Measurements from ENCODE around the gene XYLT1. TPM values are rescaled to one million over a fixed set of nuclear protein-coding genes. Genes with fewer than 3 reads are reported as not detected.

The XYLT1 gene
- total RNA-seq, 4 donors from 2014 or later, result 6.6 to 17.2 (median 10.0) TPM

DNA sequence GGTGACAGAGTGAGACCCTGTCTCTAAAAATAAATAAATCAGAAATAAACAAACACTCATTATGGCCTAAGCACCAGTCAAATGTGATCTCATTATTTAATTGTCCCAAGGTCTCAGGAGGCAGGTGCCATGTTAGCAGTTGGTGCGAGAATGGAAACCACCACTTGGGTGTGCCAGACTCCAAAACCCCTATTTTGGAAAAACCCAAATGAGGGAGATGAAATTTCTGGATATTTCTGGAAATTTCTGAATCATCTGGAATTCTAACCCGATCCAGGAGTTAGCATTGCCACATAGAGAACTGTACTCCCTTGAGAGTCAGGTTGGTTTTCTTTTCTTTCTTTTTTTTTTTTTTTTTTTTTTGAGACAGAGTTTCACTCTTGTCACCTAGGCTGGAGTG is 264.0 kb downstream of the XYLT1 start:
- TF ChIP-seq POLR2A (IDR thresholded peaks at IDR 0.05) (no peak), CTCF (IDR thresholded peaks at IDR 0.05) (peak in 1 of 6 experiments; percentile 8)
- intact Hi-C loops (cut with DNase I), result no loop called here
- H3K27ac ChIP-seq, result no peak overlapping the region
- no peaks in the 10 kb centered on the region for H3K9me3 ChIP-seq
- peaks cover 0 to 14% (median 5%) of the 10 kb centered on the region in 3 donors for H3K4me1 ChIP-seq
- WGBS, 2 donors, result 79 to 90% methylated on average over 2 of the region's 2 CpGs
- H3K36me3 ChIP-seq, result no peaks in the 10 kb centered on the region
- DNase-seq, result no peak
- no peaks in the 10 kb centered on the region for H3K27me3 ChIP-seq
- no peak overlapping the region for H3K4me3 ChIP-seq

- TF ChIP-seq POLR2A (IDR thresholded peaks at IDR 0.05) (no peak), CTCF (IDR thresholded peaks at IDR 0.05) (no peak)
Observed at GRCh38 chr16:17205279-17206211, 265.2 kb downstream of the XYLT1 start.

DNA sequence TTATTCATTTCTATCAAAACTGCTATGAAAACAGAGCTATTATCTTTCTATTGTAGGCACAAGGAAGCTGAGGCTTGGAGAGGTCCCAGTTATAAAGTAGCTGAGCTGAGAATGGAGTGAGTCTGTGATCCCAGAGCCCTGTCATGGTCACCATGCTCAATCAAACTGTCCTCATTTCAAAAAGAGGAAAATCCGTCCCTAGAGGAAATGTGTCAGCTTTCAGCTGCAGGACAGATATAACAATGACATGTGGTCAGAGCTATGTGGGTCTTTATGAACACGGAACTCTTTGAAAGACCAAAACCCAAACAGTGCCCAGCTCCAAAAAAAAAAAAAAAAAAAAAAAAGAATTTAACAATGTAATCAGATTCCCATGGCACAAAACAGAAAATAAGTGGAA is 266.1 kb downstream of the XYLT1 start:
- no peaks in the 10 kb centered on the region for H3K27me3 ChIP-seq
- H3K27ac ChIP-seq, result no peak overlapping the region
- no peaks in the 10 kb centered on the region for H3K9me3 ChIP-seq
- intact Hi-C loops (cut with DNase I), result no loop called here
- TF ChIP-seq POLR2A (IDR thresholded peaks at IDR 0.05), result no peak
- no peak for TF ChIP-seq CTCF (IDR thresholded peaks at IDR 0.05)
- H3K36me3 ChIP-seq, result peaks cover 0 to 11% (median 0%) of the 10 kb centered on the region in 3 donors
- peaks cover 0 to 14% (median 5%) of the 10 kb centered on the region in 3 donors for H3K4me1 ChIP-seq
- 44 to 50% methylated on average over 2 of the region's 2 CpGs for WGBS, 2 donors
- DNase-seq, result no peak
- H3K4me3 ChIP-seq, result no peak overlapping the region

More at GRCh38 chr16:17205279-17206211, 265.2 kb downstream of the XYLT1 start:
- no peak overlapping the region for H3K27ac ChIP-seq
- no peaks in the 10 kb centered on the region for H3K9me3 ChIP-seq
- 39 to 51% methylated on average over 7 to 8 of the region's 8 CpGs for WGBS, 2 donors
- intact Hi-C loops (cut with DNase I), result no loop called here
- H3K4me3 ChIP-seq, result no peak overlapping the region
- no peak for DNase-seq
- H3K4me1 ChIP-seq, result peaks cover 0 to 14% (median 5%) of the 10 kb centered on the region in 3 donors
- no peaks in the 10 kb centered on the region for H3K27me3 ChIP-seq
- peaks cover 0 to 2% (median 0%) of the 10 kb centered on the region in 3 donors for H3K36me3 ChIP-seq

GRCh38 chr16:17204206-17204605 is 266.6 kb downstream of the XYLT1 start:
- intact Hi-C loops (cut with DNase I), result no loop called here
- DNase-seq, result no peak
- TF ChIP-seq CTCF (IDR thresholded peaks at IDR 0.05), result no peak
- no peak for TF ChIP-seq POLR2A (IDR thresholded peaks at IDR 0.05)
- Histone ChIP-seq H3K27ac (no peak overlapping the region), H3K27me3 (no peaks in the 10 kb centered on the region), H3K4me1 (peaks cover 0 to 14% (median 5%) of the 10 kb centered on the region in 3 donors), H3K9me3 (no peaks in the 10 kb centered on the region), H3K36me3 (peaks cover 0 to 15% (median under 1%) of the 10 kb centered on the region in 3 donors), H3K4me3 (no peak overlapping the region)
- 81 to 91% methylated on average over 2 of the region's 2 CpGs for WGBS, 2 donors

GRCh38 chr16:17203424-17203823 is 267.3 kb downstream of the XYLT1 start:
- Histone ChIP-seq H3K27me3 (no peaks in the 10 kb centered on the region), H3K4me1 (peaks cover 0 to 14% (median 5%) of the 10 kb centered on the region in 3 donors), H3K36me3 (peaks cover 0 to 23% (median 4%) of the 10 kb centered on the region in 3 donors), H3K9me3 (no peaks in the 10 kb centered on the region), H3K27ac (no peak overlapping the region), H3K4me3 (no peak overlapping the region)
- WGBS, 2 donors, result 78 to 86% methylated on average over 1 of the region's 1 CpG
- intact Hi-C loops (cut with DNase I), result no loop called here
- TF ChIP-seq CTCF (IDR thresholded peaks at IDR 0.05), result no peak
- no peak for TF ChIP-seq POLR2A (IDR thresholded peaks at IDR 0.05)
- DNase-seq, result no peak

Data from esophagus squamous epithelium (tissue), 5 donors.